ENCODE data around the gene BAZ2A. TPM values are rescaled to one million over a fixed set of nuclear protein-coding genes. Genes with fewer than 3 reads are reported as not detected.

Gene BAZ2A
- total RNA-seq, 1 donor from 2014 or later = 105 TPM

GRCh38 chr12:56591126-56591525, 39.0 kb downstream of the BAZ2A start:
- Mint-ChIP-seq H3K36me3 (peaks cover 25% of the 10 kb centered on the region), H3K27me3 (ENCODE audit: low read depth) (no peaks in the 10 kb centered on the region), H3K4me3 (no peak overlapping the region), H3K4me1 (peaks cover 20% of the 10 kb centered on the region), H3K9me3 (no peaks in the 10 kb centered on the region), H3K27ac (peak overlapping the region; percentile 17)
- TF ChIP-seq, protein P1, sequence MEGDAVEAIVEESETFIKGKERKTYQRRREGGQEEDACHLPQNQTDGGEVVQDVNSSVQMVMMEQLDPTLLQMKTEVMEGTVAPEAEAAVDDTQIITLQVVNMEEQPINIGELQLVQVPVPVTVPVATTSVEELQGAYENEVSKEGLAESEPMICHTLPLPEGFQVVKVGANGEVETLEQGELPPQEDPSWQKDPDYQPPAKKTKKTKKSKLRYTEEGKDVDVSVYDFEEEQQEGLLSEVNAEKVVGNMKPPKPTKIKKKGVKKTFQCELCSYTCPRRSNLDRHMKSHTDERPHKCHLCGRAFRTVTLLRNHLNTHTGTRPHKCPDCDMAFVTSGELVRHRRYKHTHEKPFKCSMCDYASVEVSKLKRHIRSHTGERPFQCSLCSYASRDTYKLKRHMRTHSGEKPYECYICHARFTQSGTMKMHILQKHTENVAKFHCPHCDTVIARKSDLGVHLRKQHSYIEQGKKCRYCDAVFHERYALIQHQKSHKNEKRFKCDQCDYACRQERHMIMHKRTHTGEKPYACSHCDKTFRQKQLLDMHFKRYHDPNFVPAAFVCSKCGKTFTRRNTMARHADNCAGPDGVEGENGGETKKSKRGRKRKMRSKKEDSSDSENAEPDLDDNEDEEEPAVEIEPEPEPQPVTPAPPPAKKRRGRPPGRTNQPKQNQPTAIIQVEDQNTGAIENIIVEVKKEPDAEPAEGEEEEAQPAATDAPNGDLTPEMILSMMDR (IDR thresholded peaks at IDR 0.05; ENCODE audit: unreplicated experiment) = no peak
- no peak for DNase-seq (ENCODE audit: low spot score in 2 of 2, unreplicated experiment in 2 of 2)

DNA sequence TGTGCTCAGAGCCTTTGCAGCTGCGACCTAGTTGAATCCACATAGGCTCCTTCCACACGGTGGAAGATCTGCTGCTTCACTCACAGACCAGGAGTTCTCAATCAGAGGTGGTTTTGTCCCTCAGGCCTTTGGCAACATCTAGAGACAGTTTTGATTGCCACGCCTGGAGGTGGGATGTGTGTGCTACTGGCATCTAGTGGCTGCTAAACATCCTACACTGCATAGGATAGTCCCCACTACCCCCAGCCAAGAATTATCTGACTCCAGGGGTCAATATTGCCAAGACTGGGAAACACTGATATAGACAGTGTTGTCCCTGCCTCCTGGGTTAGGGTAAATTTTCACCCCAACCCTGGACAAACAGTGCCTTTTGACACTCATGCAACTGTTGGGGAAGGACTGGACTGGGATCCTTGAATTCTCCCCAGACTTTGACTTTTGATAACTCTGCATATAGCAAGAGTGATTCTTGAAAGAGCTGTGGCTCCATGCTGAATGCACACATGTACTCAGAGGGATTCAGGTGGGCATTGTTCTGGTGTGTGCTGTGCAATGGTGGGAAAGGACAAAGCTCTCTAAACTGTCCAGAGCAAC, 39.8 kb downstream of the BAZ2A start:
- TF ChIP-seq, protein P1 (IDR thresholded peaks at IDR 0.05; ENCODE audit: unreplicated experiment) = no peak
- H3K27ac Mint-ChIP-seq = peak overlapping the region; percentile 60
- DNase-seq (ENCODE audit: low spot score in 2 of 2, unreplicated experiment in 2 of 2) = no peak
- no peak overlapping the region for H3K4me3 Mint-ChIP-seq
- peaks cover 20% of the 10 kb centered on the region for H3K4me1 Mint-ChIP-seq
- H3K36me3 Mint-ChIP-seq = peaks cover 25% of the 10 kb centered on the region
- no peaks in the 10 kb centered on the region for H3K9me3 Mint-ChIP-seq
- no peaks in the 10 kb centered on the region for H3K27me3 Mint-ChIP-seq (ENCODE audit: low read depth)

DNA sequence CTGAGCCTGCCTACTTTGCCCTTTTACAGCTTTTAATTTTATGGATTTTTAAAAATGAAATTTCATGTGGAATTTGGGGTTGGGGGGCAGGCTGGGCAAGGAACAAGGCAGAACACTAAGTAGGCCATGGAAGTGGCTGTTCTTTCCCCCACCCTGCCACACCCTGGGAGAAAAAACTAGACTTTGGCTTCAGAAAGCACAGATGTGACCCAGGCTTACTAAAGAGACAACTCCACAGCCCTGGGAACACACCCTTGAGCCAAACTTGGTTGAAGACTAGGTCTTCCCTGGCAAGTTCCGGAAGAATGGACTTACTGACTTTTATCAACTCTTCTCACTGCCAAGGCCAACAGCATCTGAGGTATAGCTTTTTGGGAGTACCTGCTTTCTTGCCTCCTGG, 40.3 kb downstream of the BAZ2A start:
- no peak overlapping the region for H3K27ac Mint-ChIP-seq
- H3K4me3 Mint-ChIP-seq = no peak overlapping the region
- peaks cover 18% of the 10 kb centered on the region for H3K4me1 Mint-ChIP-seq
- no peak for DNase-seq (ENCODE audit: low spot score in 2 of 2, unreplicated experiment in 2 of 2)
- peaks cover 28% of the 10 kb centered on the region for H3K36me3 Mint-ChIP-seq
- TF ChIP-seq, protein P1 (IDR thresholded peaks at IDR 0.05; ENCODE audit: unreplicated experiment) = no peak
- H3K9me3 Mint-ChIP-seq = no peaks in the 10 kb centered on the region
- no peaks in the 10 kb centered on the region for H3K27me3 Mint-ChIP-seq (ENCODE audit: low read depth)

DNA sequence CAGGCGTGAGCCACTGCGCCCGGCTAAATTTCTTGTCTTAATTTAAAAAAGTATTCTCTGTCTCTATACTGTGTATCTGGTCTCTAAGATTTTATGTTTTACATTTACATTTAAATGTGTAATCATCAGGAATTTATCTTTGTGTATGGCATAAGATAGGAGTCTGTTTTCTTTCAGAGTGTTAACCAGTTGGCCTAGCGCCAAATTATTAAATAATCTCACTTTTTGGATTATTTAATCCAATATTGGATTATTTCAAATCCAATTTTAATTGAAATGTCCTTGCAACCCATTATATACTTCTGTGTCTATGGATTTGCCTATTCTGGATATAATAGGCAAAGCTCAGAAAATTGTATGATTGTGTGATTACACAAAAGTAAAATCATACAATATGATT, 45.0 kb downstream of the BAZ2A start:
- Mint-ChIP-seq H3K27ac (no peak overlapping the region), H3K27me3 (ENCODE audit: low read depth) (no peaks in the 10 kb centered on the region), H3K9me3 (no peaks in the 10 kb centered on the region), H3K36me3 (peaks cover 38% of the 10 kb centered on the region), H3K4me1 (no peaks in the 10 kb centered on the region), H3K4me3 (no peak overlapping the region)
- DNase-seq (ENCODE audit: low spot score in 2 of 2, unreplicated experiment in 2 of 2) = no peak
- TF ChIP-seq, protein P1 (IDR thresholded peaks at IDR 0.05; ENCODE audit: unreplicated experiment) = no peak

DNA sequence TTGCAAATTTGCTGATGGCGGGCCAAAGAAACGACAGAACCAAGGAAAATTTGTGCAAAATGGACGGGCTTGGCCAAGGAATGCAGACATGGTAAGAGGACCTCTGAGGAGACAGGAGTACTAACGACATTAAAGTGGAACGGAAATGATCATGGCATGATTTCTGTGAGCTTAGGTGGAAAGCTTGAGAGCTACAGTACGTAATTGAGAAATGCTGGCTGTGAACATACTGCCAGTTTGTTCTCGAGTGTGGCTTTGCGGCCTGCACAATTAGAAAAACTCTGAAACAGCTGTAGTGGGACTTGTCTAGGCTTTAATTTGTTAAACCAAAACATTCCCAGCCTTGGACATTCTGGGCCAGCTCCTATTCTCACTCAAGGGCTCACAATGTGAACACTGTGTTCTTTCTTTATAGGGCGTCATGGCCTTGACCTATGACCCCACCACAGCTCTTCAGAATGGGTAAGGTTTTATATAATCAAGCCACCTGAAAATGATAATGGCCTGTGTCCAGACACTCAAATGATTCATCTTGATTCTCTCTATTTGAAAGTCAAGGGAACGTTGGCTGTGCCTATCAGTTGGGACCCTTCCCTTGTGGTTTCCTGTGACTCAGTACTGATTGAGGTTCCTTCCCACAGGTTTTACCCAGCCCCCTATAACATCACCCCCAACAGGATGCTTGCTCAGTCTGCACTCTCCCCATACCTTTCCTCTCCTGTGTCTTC, 48.5 kb downstream of the BAZ2A start:
- H3K27ac Mint-ChIP-seq = peak overlapping the region; percentile 34
- H3K9me3 Mint-ChIP-seq = no peaks in the 10 kb centered on the region

More for the DNA sequence above, 48.5 kb downstream of the BAZ2A start:
- Mint-ChIP-seq H3K4me1 (no peaks in the 10 kb centered on the region), H3K4me3 (no peak overlapping the region), H3K27me3 (ENCODE audit: low read depth) (no peaks in the 10 kb centered on the region), H3K36me3 (peaks cover 19% of the 10 kb centered on the region)
- TF ChIP-seq, protein P1 (IDR thresholded peaks at IDR 0.05; ENCODE audit: unreplicated experiment) = no peak
- DNase-seq (ENCODE audit: low spot score in 2 of 2, unreplicated experiment in 2 of 2) = no peak
